Cardiac fibroblast (primary cell): ENCODE results near the gene ZNF443.
"Not testable (repeated sequence)": the region's sequence is repeated elsewhere in the genome, so short reads cannot be mapped to it uniquely, and the experiment has no call there.

Source experiments
- DNase-seq, 2 donors: peaks; one replicate each; pipeline versions ENCODE4 v3.0.0 to v3.0.0-alpha.2; 2010; ENCODE audit warnings: low read depth in 2 of 2
- H3K4me3 ChIP-seq, 2 donors: replicated peaks in 1 of 2; 1 replicate in 1 of 2; 2 replicates in 1 of 2; pipeline ENCODE4 v1.5.1; 2011; ENCODE audit warnings: low read depth in 2 of 2, low read length in 2 of 2, mild to moderate bottlenecking in 2 of 2, moderate library complexity in 1 of 2
- CTCF ChIP-seq: IDR thresholded peaks from one replicate; pipeline ENCODE4 v1.5.1; 2011; ENCODE audit warnings: low read depth, mild to moderate bottlenecking, low read length, inconsistent platforms

The ZNF443 gene

GRCh38 chr19:12386365-12386764 lies 54.5 kb downstream of the ZNF443 start:
- not testable (repeated sequence) for DNase-seq, H3K4me3 ChIP-seq

GRCh38 chr19:12380444-12380737 lies 60.4 kb downstream of the ZNF443 start:
- TF ChIP-seq CTCF: no peak
- DNase-seq: no peak
- no peak overlapping the region for H3K4me3 ChIP-seq

GRCh38 chr19:12379732-12380443 lies 60.9 kb downstream of the ZNF443 start:
- TF ChIP-seq CTCF: no peak
- H3K4me3 ChIP-seq: no peak overlapping the region
- DNase-seq: no peak
